Gastroesophageal sphincter (tissue), 4 donors: Measurements from ENCODE around the gene USP31. TPM values are rescaled to one million over a fixed set of nuclear protein-coding genes. Genes with fewer than 3 reads are reported as not detected.

Experiments
- ATAC-seq: fragments of 150-250 bp; one replicate; pipeline ENCODE4 v1.9.1; 2016; ENCODE audit warnings: mild to moderate bottlenecking, moderate library complexity
- H3K27ac ChIP-seq, 4 donors: fragments of 200-600 bp; sonication (generic) in 3 of 4; 1 replicate in 3 of 4; 2 replicates in 1 of 4; pipeline ENCODE4 v1.5.1; 2016 to 2019
- H3K27me3 ChIP-seq: fragments of 200-600 bp; sonication (generic); one replicate; pipeline ENCODE4 v1.5.1; 2019
- H3K36me3 ChIP-seq, 2 donors: fragments of 200-600 bp; sonication (generic); one replicate each; pipeline ENCODE4 v1.5.1; 2019; ENCODE audit warnings: control low read depth in 1 of 2
- H3K4me1 ChIP-seq, 3 donors: fragments of 200-600 bp; sonication (generic); 1 replicate in 2 of 3; 2 replicates in 1 of 3; pipeline ENCODE4 v1.5.1; 2016 to 2019; ENCODE audit warnings: control low read depth in 2 of 3
- H3K4me3 ChIP-seq, 2 donors: fragments of 200-600 bp; sonication (generic); one replicate each; pipeline ENCODE4 v1.5.1; 2019; ENCODE audit warnings: mild to moderate bottlenecking in 1 of 2, moderate library complexity in 1 of 2
- H3K9me3 ChIP-seq, 3 donors: fragments of 200-600 bp; sonication (generic); one replicate each; pipeline ENCODE4 v1.5.1; 2017 to 2019; ENCODE audit warnings: control low read depth in 2 of 3
- EP300 ChIP-seq: sonication (generic); formaldehyde crosslinking; IDR thresholded peaks from one replicate; pipeline ENCODE4 v1.6.1; 2017; ENCODE audit warnings: antibody characterized with exemption, mild to moderate bottlenecking
- POLR2A ChIP-seq, 2 donors: fragments of 450-650 bp; IDR thresholded peaks; one replicate each; pipeline ENCODE4 v1.6.1; 2017; ENCODE audit warnings: antibody characterized with exemption in 2 of 2, mild to moderate bottlenecking in 2 of 2, moderate library complexity in 1 of 2
- POLR2AphosphoS5 ChIP-seq: sonication (generic); formaldehyde crosslinking; IDR thresholded peaks from one replicate; pipeline ENCODE4 v1.6.1; 2017; ENCODE audit warnings: antibody characterized with exemption
- WGBS, 2 donors: methylation state at CpG; one replicate each; pipeline ENCODE4 v1.1.5; 2018; ENCODE audit warnings: low coverage in 1 of 2; 5-methylcytosine and 5-hydroxymethylcytosine counted together
- total RNA-seq, 4 donors: library from RNA; depleted of rRNA; stranded (reverse); fragments of >200 nt; gene quantifications; one replicate each; pipeline ENCODE4 v1.1.0, GENCODE V29; 2016
- TF ChIP-seq, protein P1 (sequence below), 4 experiments: fragments of 200-600 bp in 2 of 4; fragments of 450-650 bp in 2 of 4; sonication (generic) in 1 of 4; IDR thresholded peaks; one replicate each; pipeline ENCODE4 v1.5.1; 2017 to 2019; ENCODE audit warnings: antibody characterized with exemption in 4 of 4, mild to moderate bottlenecking in 2 of 4, moderate library complexity in 2 of 4

USP31 gene
- total RNA-seq, 4 donors from 2014 or later, result 11.2 to 37.7 (median 26.6) TPM

DNA sequence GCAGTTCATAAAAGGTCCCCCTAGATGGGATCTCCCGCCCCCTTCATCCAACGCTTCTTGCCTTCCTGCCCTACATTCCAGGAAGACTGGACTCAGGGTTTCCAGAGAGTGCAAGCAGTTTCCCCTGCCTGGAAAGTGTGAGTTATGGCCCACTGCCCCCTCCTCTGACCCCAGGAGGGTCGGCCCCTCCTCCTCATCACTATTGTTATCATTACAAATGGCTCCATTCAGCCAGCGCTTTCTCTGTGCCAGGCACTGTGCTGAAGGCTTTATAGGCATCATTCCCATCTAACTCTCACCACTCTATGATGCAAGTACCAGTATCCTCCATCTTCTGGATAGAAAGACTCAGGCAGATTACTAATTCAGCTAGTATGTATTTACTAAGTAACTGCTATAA lies 90.7 kb downstream of the USP31 start:
- Histone ChIP-seq H3K4me1 (peaks cover 0 to 18% (median 0%) of the 10 kb centered on the region in 3 donors), H3K27ac (no peak overlapping the region), H3K36me3 (no peaks in the 10 kb centered on the region), H3K9me3 (no peaks in the 10 kb centered on the region), H3K27me3 (no peaks in the 10 kb centered on the region), H3K4me3 (no peak overlapping the region)
- 17 to 27% methylated on average over 3 to 4 of the region's 4 CpGs for WGBS, 2 donors
- TF ChIP-seq POLR2AphosphoS5 (no peak), POLR2A (IDR thresholded peaks at IDR 0.05) (no peak), EP300 (no peak)
- TF ChIP-seq, protein P1, sequence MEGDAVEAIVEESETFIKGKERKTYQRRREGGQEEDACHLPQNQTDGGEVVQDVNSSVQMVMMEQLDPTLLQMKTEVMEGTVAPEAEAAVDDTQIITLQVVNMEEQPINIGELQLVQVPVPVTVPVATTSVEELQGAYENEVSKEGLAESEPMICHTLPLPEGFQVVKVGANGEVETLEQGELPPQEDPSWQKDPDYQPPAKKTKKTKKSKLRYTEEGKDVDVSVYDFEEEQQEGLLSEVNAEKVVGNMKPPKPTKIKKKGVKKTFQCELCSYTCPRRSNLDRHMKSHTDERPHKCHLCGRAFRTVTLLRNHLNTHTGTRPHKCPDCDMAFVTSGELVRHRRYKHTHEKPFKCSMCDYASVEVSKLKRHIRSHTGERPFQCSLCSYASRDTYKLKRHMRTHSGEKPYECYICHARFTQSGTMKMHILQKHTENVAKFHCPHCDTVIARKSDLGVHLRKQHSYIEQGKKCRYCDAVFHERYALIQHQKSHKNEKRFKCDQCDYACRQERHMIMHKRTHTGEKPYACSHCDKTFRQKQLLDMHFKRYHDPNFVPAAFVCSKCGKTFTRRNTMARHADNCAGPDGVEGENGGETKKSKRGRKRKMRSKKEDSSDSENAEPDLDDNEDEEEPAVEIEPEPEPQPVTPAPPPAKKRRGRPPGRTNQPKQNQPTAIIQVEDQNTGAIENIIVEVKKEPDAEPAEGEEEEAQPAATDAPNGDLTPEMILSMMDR (IDR thresholded peaks at IDR 0.05), result no peak
- no peak for ATAC-seq

DNA sequence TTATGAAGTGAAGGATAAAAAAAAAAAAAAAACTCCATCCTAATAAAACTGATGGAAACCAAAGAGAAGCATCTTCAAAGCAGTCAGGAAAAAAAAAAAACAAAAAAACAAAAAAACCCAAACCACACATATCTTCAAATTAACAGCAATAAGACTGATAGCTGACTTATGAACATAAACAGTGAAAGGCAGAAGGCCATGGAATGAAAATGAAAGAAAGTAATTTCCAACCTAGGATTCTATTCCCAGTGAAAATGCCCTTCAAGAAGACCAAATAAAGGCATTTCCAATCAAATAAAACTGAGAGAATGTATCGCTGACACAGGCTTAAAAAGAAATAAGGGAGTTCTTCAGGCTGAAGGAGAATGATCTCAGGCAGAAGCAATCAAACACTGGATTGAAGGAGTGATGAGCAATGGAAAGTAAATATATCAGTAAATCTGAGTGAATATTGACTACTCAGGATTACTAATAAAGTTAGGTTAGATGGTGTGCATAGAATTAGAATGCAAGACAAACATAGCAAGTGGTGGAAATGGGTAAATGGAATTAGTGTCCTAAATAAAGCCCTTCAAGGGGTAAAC lies 92.1 kb downstream of the USP31 start:
- TF ChIP-seq EP300, result no peak
- H3K9me3 ChIP-seq, result no peaks in the 10 kb centered on the region
- peaks cover 13% of the 10 kb centered on the region for H3K27me3 ChIP-seq
- no peak overlapping the region for H3K27ac ChIP-seq
- 76 to 82% methylated on average over 1 of the region's 1 CpG for WGBS, 2 donors
- H3K36me3 ChIP-seq, result no peaks in the 10 kb centered on the region
- no peak overlapping the region for H3K4me3 ChIP-seq
- peaks cover 0 to 20% (median 0%) of the 10 kb centered on the region in 3 donors for H3K4me1 ChIP-seq
- no peak for ATAC-seq

DNA sequence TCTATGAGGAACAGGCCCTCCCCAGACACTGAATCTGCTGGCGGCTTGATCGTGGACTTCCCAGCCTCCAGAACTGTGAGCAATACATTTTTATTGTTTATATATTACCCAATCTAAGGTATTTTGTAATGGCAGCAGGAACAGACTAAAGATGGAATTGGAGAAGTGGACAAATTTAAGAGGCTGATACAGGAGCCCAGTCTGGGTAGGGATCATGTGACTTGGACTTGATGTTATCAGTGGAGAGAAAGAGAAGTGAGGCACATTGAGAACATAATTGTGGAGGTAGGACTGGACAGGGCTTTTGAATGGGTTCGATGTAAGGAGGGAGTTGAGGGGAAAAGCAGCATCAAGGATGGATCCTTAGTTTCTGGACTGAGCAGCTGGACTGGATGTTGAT lies 93.8 kb downstream of the USP31 start:
- Histone ChIP-seq H3K9me3 (no peaks in the 10 kb centered on the region), H3K27ac (no peak overlapping the region), H3K4me1 (peaks cover 0 to 9% (median 0%) of the 10 kb centered on the region in 3 donors), H3K4me3 (no peak overlapping the region), H3K36me3 (no peaks in the 10 kb centered on the region), H3K27me3 (peaks cover 29% of the 10 kb centered on the region)
- no peak for ATAC-seq
- WGBS, 2 donors, result 71 to 89% methylated on average over 3 of the region's 3 CpGs
- TF ChIP-seq POLR2A (IDR thresholded peaks at IDR 0.05) (no peak), EP300 (no peak), POLR2AphosphoS5 (no peak)
- TF ChIP-seq, protein P1 (IDR thresholded peaks at IDR 0.05), result no peak

DNA sequence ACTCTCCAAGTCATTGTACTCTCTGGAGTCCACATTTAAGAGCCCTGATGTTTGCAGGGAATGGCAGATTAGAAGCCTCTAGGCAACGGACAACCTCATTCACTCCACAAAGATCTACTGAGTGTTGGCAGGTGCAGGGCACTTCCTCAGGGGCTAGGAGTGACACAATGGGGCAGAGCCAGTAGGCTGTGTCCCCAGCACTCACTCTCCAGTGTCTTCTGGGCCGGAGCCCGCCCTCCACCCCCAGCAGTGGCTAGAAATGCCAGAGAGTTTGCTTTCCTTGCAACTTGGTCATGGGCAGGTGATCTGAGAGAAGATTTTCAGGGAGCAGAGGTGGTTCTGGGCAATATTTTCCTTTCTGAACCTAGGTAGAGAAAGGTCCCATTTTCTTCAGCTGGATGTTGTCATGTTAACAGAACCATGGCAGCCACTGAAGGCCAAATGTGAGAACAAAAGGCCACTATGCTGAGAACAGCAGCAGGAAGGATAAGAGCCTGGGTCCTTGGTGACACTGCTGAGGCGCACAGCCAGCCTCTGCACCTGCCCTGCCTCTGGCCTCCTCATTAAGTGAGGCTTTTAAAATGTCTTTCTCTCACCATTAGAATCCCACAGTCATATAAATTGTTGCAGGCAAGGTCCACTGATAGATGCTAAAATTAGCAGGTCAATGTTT lies 96.2 kb downstream of the USP31 start:
- TF ChIP-seq POLR2AphosphoS5 (no peak), POLR2A (IDR thresholded peaks at IDR 0.05) (no peak)
- TF ChIP-seq, protein P1 (IDR thresholded peaks at IDR 0.05), result no peak
- no peak for ATAC-seq
- Histone ChIP-seq H3K27ac (no peak overlapping the region), H3K36me3 (no peaks in the 10 kb centered on the region), H3K9me3 (no peaks in the 10 kb centered on the region), H3K4me1 (peaks cover 0 to 4% (median 0%) of the 10 kb centered on the region in 3 donors), H3K27me3 (peaks cover 49% of the 10 kb centered on the region), H3K4me3 (no peak overlapping the region)
- WGBS, 2 donors, result 50 to 90% methylated on average over 1 of the region's 4 CpGs

DNA sequence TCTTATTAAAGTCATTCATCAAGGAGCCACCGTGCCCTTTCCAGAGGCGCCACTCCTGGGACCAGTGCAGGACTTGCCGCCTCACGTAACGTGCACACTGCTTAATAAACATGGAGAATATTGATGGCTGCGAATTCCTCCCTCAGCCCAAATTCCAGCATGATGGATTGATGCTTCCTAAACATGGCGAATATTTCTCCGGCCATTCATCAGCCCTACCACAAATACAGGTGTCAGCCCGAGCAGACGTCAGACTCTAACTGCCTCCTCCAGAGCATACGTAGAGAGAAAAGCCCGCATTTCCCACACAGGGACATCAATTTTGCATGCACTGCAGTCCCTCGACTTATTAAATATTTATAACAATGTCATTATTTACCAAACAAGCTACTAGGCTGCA lies 97.0 kb downstream of the USP31 start:
- no peak overlapping the region for H3K27ac ChIP-seq
- TF ChIP-seq POLR2AphosphoS5 (no peak), EP300 (no peak), POLR2A (IDR thresholded peaks at IDR 0.05) (no peak)
- TF ChIP-seq, protein P1 (IDR thresholded peaks at IDR 0.05), result no peak
- peaks cover 57% of the 10 kb centered on the region for H3K27me3 ChIP-seq
- peaks cover 0 to 4% (median 0%) of the 10 kb centered on the region in 3 donors for H3K4me1 ChIP-seq
- H3K4me3 ChIP-seq, result no peak overlapping the region
- H3K36me3 ChIP-seq, result no peaks in the 10 kb centered on the region
- no peaks in the 10 kb centered on the region for H3K9me3 ChIP-seq
- no peak for ATAC-seq
- WGBS, 2 donors, result 28 to 44% methylated on average over 7 to 12 of the region's 13 CpGs
